Measurements from ENCODE around the gene KIR2DL3. TPM values are rescaled to one million over a fixed set of nuclear protein-coding genes. Genes with fewer than 3 reads are reported as not detected.
"Not testable (repeated sequence)": the region's sequence is repeated elsewhere in the genome, so short reads cannot be mapped to it uniquely, and the experiment has no call there.

KIR2DL3 gene
- total RNA-seq, 2 donors from 2014 or later, result not detected

- DNase-seq; H3K4me1 ChIP-seq; H3K9me3 ChIP-seq; H3K27ac ChIP-seq; H3K36me3 ChIP-seq (replicated peaks in 1 of 2; ENCODE audit: insufficient read depth in 1 of 2, low read depth in 2 of 2); H3K4me3 ChIP-seq; ATAC-seq; intact Hi-C loops (cut with DNase I); H3K27me3 ChIP-seq: not testable (repeated sequence)
- 25 to 32% methylated on average over 6 of the region's 6 CpGs for WGBS, 2 donors
Measured at GRCh38 chr19:54750276-54750675, 12.0 kb downstream of the KIR2DL3 start.

- H3K27ac ChIP-seq; H3K27me3 ChIP-seq; ATAC-seq; DNase-seq; intact Hi-C loops (cut with DNase I); H3K36me3 ChIP-seq (replicated peaks in 1 of 2; ENCODE audit: insufficient read depth in 1 of 2, low read depth in 2 of 2); H3K4me1 ChIP-seq; H3K9me3 ChIP-seq; H3K4me3 ChIP-seq: not testable (repeated sequence)
- WGBS, 2 donors, result 75 to 76% methylated on average over 7 to 10 of the region's 12 CpGs
Measured at GRCh38 chr19:54756204-54757110, 18.1 kb downstream of the KIR2DL3 start.

DNA sequence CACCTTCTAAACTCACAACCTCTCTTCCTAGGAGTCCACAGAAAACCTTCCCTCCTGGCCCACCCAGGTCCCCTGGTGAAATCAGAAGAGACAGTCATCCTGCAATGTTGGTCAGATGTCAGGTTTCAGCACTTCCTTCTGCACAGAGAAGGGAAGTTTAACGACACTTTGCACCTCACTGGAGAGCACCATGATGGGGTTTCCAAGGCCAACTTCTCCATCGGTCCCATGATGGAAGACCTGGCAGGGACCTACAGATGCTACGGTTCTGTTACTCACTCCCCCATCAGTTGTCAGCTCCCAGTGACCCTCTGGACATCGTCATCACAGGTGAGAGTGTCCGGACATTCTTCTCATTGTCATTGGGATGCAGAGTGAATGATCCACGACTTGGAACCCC, 20.3 kb downstream of the KIR2DL3 start:
- H3K27me3 ChIP-seq; H3K9me3 ChIP-seq; DNase-seq; H3K27ac ChIP-seq; intact Hi-C loops (cut with DNase I); H3K4me1 ChIP-seq; H3K36me3 ChIP-seq (replicated peaks in 1 of 2; ENCODE audit: insufficient read depth in 1 of 2, low read depth in 2 of 2); H3K4me3 ChIP-seq; ATAC-seq: not testable (repeated sequence)
- 45% methylated on average over 6 of the region's 6 CpGs; no CpG with 5 or more reads in 1 of the 2 donors for WGBS, 2 donors

GRCh38 chr19:54764219-54764618, 25.9 kb downstream of the KIR2DL3 start:
- H3K9me3 ChIP-seq; ATAC-seq; intact Hi-C loops (cut with DNase I); H3K27ac ChIP-seq; H3K27me3 ChIP-seq; H3K4me3 ChIP-seq; H3K4me1 ChIP-seq; H3K36me3 ChIP-seq (replicated peaks in 1 of 2; ENCODE audit: insufficient read depth in 1 of 2, low read depth in 2 of 2): not testable (repeated sequence)
- DNase-seq, result peak in 1 of 4 donors; percentile 3
- 40 to 69% methylated on average over 3 to 8 of the region's 8 CpGs for WGBS, 2 donors

DNA sequence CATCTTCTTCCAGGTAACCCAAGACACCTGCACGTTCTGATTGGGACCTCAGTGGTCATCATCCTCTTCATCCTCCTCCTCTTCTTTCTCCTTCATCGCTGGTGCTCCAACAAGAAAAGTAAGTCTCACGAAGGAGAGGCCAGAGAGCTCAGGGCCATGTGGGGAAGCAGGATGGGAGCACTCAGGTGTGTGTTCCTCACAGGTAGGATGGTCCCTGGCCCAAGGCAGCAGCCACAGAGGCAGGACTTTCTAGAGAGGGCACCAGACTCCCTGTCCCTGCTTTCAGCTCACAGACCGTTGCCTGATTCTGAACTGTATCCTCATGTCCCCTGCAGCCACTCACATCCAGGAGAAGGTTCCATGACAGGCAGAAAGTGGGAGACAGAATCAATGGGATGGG, 28.2 kb downstream of the KIR2DL3 start:
- H3K27ac ChIP-seq; DNase-seq; H3K27me3 ChIP-seq; H3K4me1 ChIP-seq; intact Hi-C loops (cut with DNase I); H3K4me3 ChIP-seq; H3K36me3 ChIP-seq (replicated peaks in 1 of 2; ENCODE audit: insufficient read depth in 1 of 2, low read depth in 2 of 2); H3K9me3 ChIP-seq; ATAC-seq: not testable (repeated sequence)
- WGBS, 2 donors, result 45 to 64% methylated on average over 3 to 4 of the region's 4 CpGs

- not testable (repeated sequence) for H3K4me1 ChIP-seq; H3K9me3 ChIP-seq; ATAC-seq; H3K36me3 ChIP-seq (replicated peaks in 1 of 2; ENCODE audit: insufficient read depth in 1 of 2, low read depth in 2 of 2); H3K27ac ChIP-seq; DNase-seq; H3K27me3 ChIP-seq; H3K4me3 ChIP-seq
- intact Hi-C loops (cut with DNase I), result loop anchor here (10.0 kb wide), 1 partner anchor 85 kb away; the partner anchor contains the start of gene KIR3DL2
- WGBS, 2 donors, result 86 to 91% methylated on average over 14 to 15 of the region's 15 CpGs
Measured at GRCh38 chr19:54769646-54770045, 31.3 kb downstream of the KIR2DL3 start, which contains the start of gene KIR2DL1. TSS of gene KIR2DL1 (plus strand) at chr19:54769793. CDS start at chr19:54769851, 58 bp downstream.

DNA sequence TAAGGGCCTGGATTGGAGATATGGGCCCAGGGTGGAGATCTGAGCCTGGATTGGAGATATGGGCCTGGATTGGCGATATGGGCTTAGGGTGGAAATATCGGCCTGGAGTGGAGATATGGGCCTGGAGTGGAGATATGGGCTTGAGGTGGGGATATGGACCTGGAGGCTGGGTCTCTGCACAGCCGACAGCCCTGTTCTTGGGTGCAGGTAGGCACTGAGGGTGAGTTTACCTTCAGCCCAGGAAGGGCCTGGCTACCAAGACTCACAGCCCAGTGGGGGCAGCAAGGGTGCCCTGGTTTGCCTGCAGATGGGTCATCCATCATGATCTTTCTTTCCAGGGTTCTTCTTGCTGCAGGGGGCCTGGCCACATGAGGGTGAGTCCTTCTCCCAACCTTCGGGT, 32.2 kb downstream of the KIR2DL3 start:
- not testable (repeated sequence) for H3K4me3 ChIP-seq; H3K27ac ChIP-seq; H3K9me3 ChIP-seq; DNase-seq; H3K4me1 ChIP-seq; ATAC-seq; H3K36me3 ChIP-seq (replicated peaks in 1 of 2; ENCODE audit: insufficient read depth in 1 of 2, low read depth in 2 of 2); H3K27me3 ChIP-seq
- intact Hi-C loops (cut with DNase I), result loop anchor here (10.0 kb wide), 1 partner anchor 84 kb away; the partner anchor contains the start of gene KIR3DL2
- 75 to 77% methylated on average over 4 of the region's 4 CpGs for WGBS, 2 donors

DNA sequence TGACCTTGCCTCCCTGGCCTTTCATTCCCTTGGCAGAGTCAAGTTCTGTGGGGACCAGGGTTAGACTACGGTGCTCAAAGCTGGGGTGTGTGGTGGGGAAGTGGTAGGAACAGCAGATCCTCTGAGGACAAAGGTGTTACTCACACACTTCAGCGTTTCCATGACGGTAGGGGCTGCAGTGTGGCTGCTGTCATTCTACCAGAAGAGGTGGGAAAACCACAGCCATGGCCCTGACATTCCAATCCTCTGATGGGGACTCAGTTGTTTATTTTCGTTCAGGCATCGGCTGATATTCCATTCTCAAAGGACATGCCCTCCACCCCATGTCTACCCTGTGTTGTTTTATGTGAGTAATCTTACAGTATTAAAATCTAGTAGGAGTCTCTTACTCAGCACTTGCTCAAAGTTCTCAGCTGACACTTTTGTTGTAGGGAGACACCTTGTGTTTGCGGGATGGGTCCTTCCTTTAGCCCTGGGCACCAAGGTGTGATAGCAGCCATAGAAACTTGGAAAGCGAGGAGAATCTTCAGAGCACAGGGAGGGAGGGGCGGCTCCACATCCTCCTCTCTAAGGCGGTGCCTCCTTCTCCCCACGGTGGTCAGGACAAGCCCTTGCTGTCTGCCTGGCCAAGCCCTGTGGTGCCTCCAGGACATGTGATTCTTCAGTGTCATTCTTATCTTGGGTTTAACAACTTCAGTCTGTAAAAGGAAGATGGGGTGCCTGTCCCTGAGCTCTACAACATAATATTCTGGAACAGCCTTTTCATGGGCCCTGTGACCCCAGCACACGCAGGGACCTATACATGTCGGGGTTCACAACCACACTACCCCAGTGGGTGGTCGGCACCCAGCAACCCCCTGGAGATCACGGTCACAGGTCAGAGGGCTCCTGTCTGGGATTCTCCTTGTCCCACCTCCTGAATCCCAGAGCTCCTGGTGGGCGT, 33.0 kb downstream of the KIR2DL3 start:
- not testable (repeated sequence) for H3K9me3 ChIP-seq; H3K4me1 ChIP-seq; ATAC-seq; H3K4me3 ChIP-seq; H3K27me3 ChIP-seq; DNase-seq; H3K36me3 ChIP-seq (replicated peaks in 1 of 2; ENCODE audit: insufficient read depth in 1 of 2, low read depth in 2 of 2); H3K27ac ChIP-seq
- intact Hi-C loops (cut with DNase I), result loop anchor here (10.0 kb wide), 1 partner anchor 84 kb away; the partner anchor contains the start of gene KIR3DL2
- 54 to 71% methylated on average over 9 to 14 of the region's 15 CpGs for WGBS, 2 donors

- WGBS, 2 donors, result 21 to 49% methylated on average over 2 of the region's 2 CpGs
- H3K36me3 ChIP-seq (replicated peaks in 1 of 2; ENCODE audit: insufficient read depth in 1 of 2, low read depth in 2 of 2), result not testable (repeated sequence)
Measured at GRCh38 chr19:54772666-54773065, 34.4 kb downstream of the KIR2DL3 start.

GRCh38 chr19:54775095-54775815, 36.9 kb downstream of the KIR2DL3 start:
- not testable (repeated sequence) for H3K27ac ChIP-seq; H3K9me3 ChIP-seq; DNase-seq; H3K4me3 ChIP-seq; ATAC-seq; H3K36me3 ChIP-seq (replicated peaks in 1 of 2; ENCODE audit: insufficient read depth in 1 of 2, low read depth in 2 of 2); H3K4me1 ChIP-seq; H3K27me3 ChIP-seq
- intact Hi-C loops (cut with DNase I), result loop anchor here (10.0 kb wide), 1 partner anchor 80 kb away; the partner anchor contains the start of gene KIR3DL2
- WGBS, 2 donors, result 48 to 61% methylated on average over 12 of the region's 12 CpGs

More at GRCh38 chr19:54772666-54773065, 34.4 kb downstream of the KIR2DL3 start:
- H3K27me3 ChIP-seq, H3K27ac ChIP-seq, H3K9me3 ChIP-seq, ATAC-seq, H3K4me1 ChIP-seq, H3K4me3 ChIP-seq, DNase-seq: not testable (repeated sequence)
- intact Hi-C loops (cut with DNase I), result loop anchor here (10.0 kb wide), 1 partner anchor 82 kb away; the partner anchor contains the start of gene KIR3DL2
